OCI-LY1 (cell line): Measurements from ENCODE around the gene B2M.
A peak's percentile ranks its signal among the peaks of the same experiment; 100 is the strongest.

Experiments used
- H2AFZ ChIP-seq: fragments of 200-600 bp; sonication (generic), shearing (Covaris generic); 2 replicates; pipeline ENCODE4 v1.6.0; 2014; ENCODE audit warnings: antibody characterized with exemption, mild to moderate bottlenecking, low read length
- H3F3A ChIP-seq: fragments of 200-600 bp; sonication (generic), shearing (Covaris generic); 2 replicates; pipeline ENCODE4 v1.6.0; 2014; ENCODE audit warnings: mild to moderate bottlenecking, antibody characterized with exemption, low read length, moderate library complexity; ENCODE audit not compliant: insufficient read depth
- H3K27ac ChIP-seq: fragments of 200-600 bp; sonication (generic); 2 replicates; pipeline ENCODE4 v1.5.1; 2014; ENCODE audit warnings: low read length, mixed run types, mild to moderate bottlenecking, low read depth; ENCODE audit not compliant: poor library complexity, severe bottlenecking
- H3K27me3 ChIP-seq: fragments of 200-600 bp; sonication (generic); 2 replicates; pipeline ENCODE4 v1.6.0; 2014; ENCODE audit warnings: antibody characterized with exemption, mild to moderate bottlenecking, low read length, moderate library complexity; ENCODE audit not compliant: insufficient read depth
- H3K36me3 ChIP-seq: fragments of 200-600 bp; sonication (generic); 2 replicates; pipeline ENCODE4 v1.6.1; 2014; ENCODE audit warnings: mild to moderate bottlenecking, antibody characterized with exemption, low read length, moderate library complexity, mixed read lengths; ENCODE audit not compliant: insufficient read depth
- H3K4me1 ChIP-seq: fragments of 200-600 bp; sonication (generic); 2 replicates; pipeline ENCODE4 v1.5.1; 2014; ENCODE audit warnings: mild to moderate bottlenecking, low read length, moderate library complexity; ENCODE audit not compliant: insufficient read depth, severe bottlenecking
- H3K4me2 ChIP-seq: fragments of 200-600 bp; sonication (generic), shearing (Covaris generic); 2 replicates; pipeline ENCODE4 v1.6.1; 2014; ENCODE audit warnings: low read length
- H3K4me3 ChIP-seq: fragments of 200-600 bp; sonication (generic); 2 replicates; pipeline ENCODE4 v1.5.1; 2014; ENCODE audit warnings: low read length, low read depth, mild to moderate bottlenecking, mixed read lengths; ENCODE audit not compliant: poor library complexity, severe bottlenecking
- H3K79me2 ChIP-seq: fragments of 200-600 bp; shearing (Covaris generic); 2 replicates; pipeline ENCODE4 v1.6.1; 2016; ENCODE audit warnings: mixed run types, low read length, mixed read lengths; ENCODE audit not compliant: insufficient read depth
- H3K9ac ChIP-seq: fragments of 200-600 bp; sonication (generic), shearing (Covaris generic); 2 replicates; pipeline ENCODE4 v1.6.1; 2014; ENCODE audit warnings: mild to moderate bottlenecking, low read length, mixed read lengths
- H3K9me2 ChIP-seq: fragments of 200-600 bp; sonication (generic), shearing (Covaris generic); 2 replicates; pipeline ENCODE4 v1.6.1; 2014; ENCODE audit warnings: low read depth, mild to moderate bottlenecking, low read length, mixed read lengths
- H3K9me3 ChIP-seq: fragments of 200-600 bp; shearing (Covaris generic); 2 replicates; pipeline ENCODE4 v1.6.1; 2014; ENCODE audit warnings: low read length, mixed read lengths
- H4K20me1 ChIP-seq: fragments of 200-600 bp; sonication (generic), shearing (Covaris generic); 2 replicates; pipeline ENCODE4 v1.6.0; 2016; ENCODE audit warnings: mild to moderate bottlenecking, low read length; ENCODE audit not compliant: insufficient read depth
- CTCF ChIP-seq: fragments of 200-600 bp; sonication (generic), shearing (Covaris generic); IDR thresholded peaks from 2 replicates; pipeline ENCODE4 v1.5.1; 2017; ENCODE audit warnings: mild to moderate bottlenecking, antibody characterized with exemption, low read length, moderate library complexity, mixed read lengths
- EZH2 ChIP-seq: fragments of 200-600 bp; sonication (generic), shearing (Covaris generic); IDR thresholded peaks from 2 replicates; pipeline ENCODE4 v1.8.0; 2017; ENCODE audit warnings: borderline replicate concordance, mixed run types, mild to moderate bottlenecking, antibody characterized with exemption, low read length, moderate library complexity, mixed read lengths

The B2M gene

DNA sequence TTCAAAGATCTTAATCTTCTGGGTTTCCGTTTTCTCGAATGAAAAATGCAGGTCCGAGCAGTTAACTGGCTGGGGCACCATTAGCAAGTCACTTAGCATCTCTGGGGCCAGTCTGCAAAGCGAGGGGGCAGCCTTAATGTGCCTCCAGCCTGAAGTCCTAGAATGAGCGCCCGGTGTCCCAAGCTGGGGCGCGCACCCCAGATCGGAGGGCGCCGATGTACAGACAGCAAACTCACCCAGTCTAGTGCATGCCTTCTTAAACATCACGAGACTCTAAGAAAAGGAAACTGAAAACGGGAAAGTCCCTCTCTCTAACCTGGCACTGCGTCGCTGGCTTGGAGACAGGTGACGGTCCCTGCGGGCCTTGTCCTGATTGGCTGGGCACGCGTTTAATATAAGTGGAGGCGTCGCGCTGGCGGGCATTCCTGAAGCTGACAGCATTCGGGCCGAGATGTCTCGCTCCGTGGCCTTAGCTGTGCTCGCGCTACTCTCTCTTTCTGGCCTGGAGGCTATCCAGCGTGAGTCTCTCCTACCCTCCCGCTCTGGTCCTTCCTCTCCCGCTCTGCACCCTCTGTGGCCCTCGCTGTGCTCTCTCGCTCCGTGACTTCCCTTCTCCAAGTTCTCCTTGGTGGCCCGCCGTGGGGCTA, at the start of gene B2M, which contains the start of gene PATL2:
Gene B2M (plus strand): TSS at position 422 of the 647 bp plus-strand sequence. CDS start 30 bp downstream, at position 452.
Gene PATL2 (minus strand): TSS at position 228 of the 647 bp plus-strand sequence. CDS start 34,833 bp downstream, outside the sequence.
- Histone ChIP-seq H3K4me2 (peak within 1 kb of the TSS; percentile 91), H4K20me1 (0 out of 2 replicates have a peak, but pooled peaks cover 3% of the 10 kb centered on the region), H3K79me2 (peaks cover 34% of the 10 kb centered on the region), H3K4me1 (peaks cover 33% of the 10 kb centered on the region), H3K9me3 (no peaks in the 10 kb centered on the region), H3K4me3 (peak within 1 kb of the TSS; percentile 77), H3F3A (no peaks in the 10 kb centered on the region), H3K9me2 (no peaks in the 10 kb centered on the region), H3K9ac (peak within 1 kb of the TSS; percentile 86), H3K27me3 (no peaks in the 10 kb centered on the region), H3K36me3 (peaks cover 32% of the 10 kb centered on the region), H3K27ac (peak within 1 kb of the TSS; percentile 84), H2AFZ (peak within 1 kb of the TSS; percentile 16; the same call in 1 of the 2 replicates)
- no peak for TF ChIP-seq CTCF
- no peak for TF ChIP-seq EZH2

DNA sequence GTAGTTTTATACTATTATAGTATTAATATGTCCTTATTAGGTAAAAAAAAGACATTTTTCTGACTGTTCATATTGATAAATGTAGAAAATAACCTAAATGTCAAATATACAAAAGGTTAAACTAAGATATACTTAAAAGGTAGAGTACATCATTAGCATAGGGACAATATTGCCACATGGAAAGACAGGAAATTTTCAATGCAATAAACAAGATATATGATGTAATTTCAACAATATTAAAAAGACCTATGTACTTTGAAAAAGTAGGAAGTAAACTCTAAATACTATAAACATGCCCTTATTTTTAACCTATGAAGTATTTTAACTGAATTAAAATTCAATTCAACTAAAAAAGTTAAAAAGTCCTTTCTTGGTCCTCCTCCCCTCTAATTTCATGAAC, 49.7 kb upstream of the B2M start:
- H3F3A ChIP-seq: 0 out of 2 replicates have a peak, but pooled peaks cover 4% of the 10 kb centered on the region
- no peak overlapping the region for H3K27ac ChIP-seq
- no peaks in the 10 kb centered on the region for H3K27me3 ChIP-seq
- H3K9me3 ChIP-seq: no peaks in the 10 kb centered on the region
- no peak for TF ChIP-seq EZH2
- no peak for TF ChIP-seq CTCF
- H4K20me1 ChIP-seq: no peaks in the 10 kb centered on the region
- H3K4me2 ChIP-seq: peak overlapping the region; percentile 93
- H3K79me2 ChIP-seq: peaks cover 11% of the 10 kb centered on the region; the same call in 1 of the 2 replicates
- H2AFZ ChIP-seq: no peak overlapping the region
- peaks cover 39% of the 10 kb centered on the region for H3K4me1 ChIP-seq
- H3K9me2 ChIP-seq: no peaks in the 10 kb centered on the region
- H3K36me3 ChIP-seq: peaks cover 30% of the 10 kb centered on the region
- peak overlapping the region; percentile 98 for H3K9ac ChIP-seq
- peak overlapping the region; percentile 88 for H3K4me3 ChIP-seq

- peaks cover 18% of the 10 kb centered on the region for H3K36me3 ChIP-seq
- peaks cover 45% of the 10 kb centered on the region for H3K4me1 ChIP-seq
- H3K27ac ChIP-seq: peak overlapping the region; percentile 93
- H3K79me2 ChIP-seq: peaks cover 11% of the 10 kb centered on the region; the same call in 1 of the 2 replicates
- no peaks in the 10 kb centered on the region for H3K9me3 ChIP-seq
- peak overlapping the region; percentile 98 for H3K9ac ChIP-seq
- 0 out of 2 replicates have a peak, but pooled peaks cover 4% of the 10 kb centered on the region for H3F3A ChIP-seq
- H3K4me3 ChIP-seq: peak overlapping the region; percentile 88
- no peak for TF ChIP-seq EZH2
- peak overlapping the region; percentile 93 for H3K4me2 ChIP-seq
- no peaks in the 10 kb centered on the region for H3K27me3 ChIP-seq
- H2AFZ ChIP-seq: peak overlapping the region; percentile 53; the same call in 1 of the 2 replicates
- no peaks in the 10 kb centered on the region for H3K9me2 ChIP-seq
- no peaks in the 10 kb centered on the region for H4K20me1 ChIP-seq
Measured at GRCh38 chr15:44662478-44663409, 48.6 kb upstream of the B2M start.
